Stimulated activated CD4-positive, alpha-beta T cell treated with anti-CD3 and anti-CD28 coated beads, Interleukin-1b, Interleukin-23, amount 100 ng/mL, for 24 hours (primary cell): ENCODE results near the gene ATP6V1A.
A peak's percentile ranks its signal among the peaks of the same experiment; 100 is the strongest.

ENCODE experiments used
- DNase-seq, 4 experiments: peaks; one replicate each; pipeline ENCODE4 v3.0.0-alpha.2; 2020; ENCODE audit warnings: low read depth in 4 of 4, low spot score in 1 of 4

ATP6V1A gene

GRCh38 chr3:113746548-113747282, at the start of gene ATP6V1A:
Gene ATP6V1A, plus strand, starts transcription at chr3:113747035. Its CDS starts 31,719 bp downstream, at chr3:113778754.
- DNase-seq = peak; percentile 57 to 75 (median 66)

GRCh38 chr3:113697500-113698090, 49.2 kb upstream of the ATP6V1A start:
- no peak for DNase-seq

GRCh38 chr3:113698213-113698742, 48.6 kb upstream of the ATP6V1A start:
- no peak for DNase-seq

GRCh38 chr3:113698956-113699355, 47.9 kb upstream of the ATP6V1A start:
- DNase-seq = no peak

GRCh38 chr3:113707835-113708234, 39.0 kb upstream of the ATP6V1A start:
- no peak for DNase-seq

- DNase-seq = no peak
These were observed 34.7 kb upstream of the ATP6V1A start for GRCh38 chr3:113712129-113712528.

GRCh38 chr3:113714702-113715101, 32.1 kb upstream of the ATP6V1A start:
- DNase-seq = no peak

GRCh38 chr3:113717308-113717707, 29.5 kb upstream of the ATP6V1A start:
- DNase-seq = no peak

- peak in 1 of 4 experiments; percentile 2 for DNase-seq
These were observed 29.0 kb upstream of the ATP6V1A start for GRCh38 chr3:113717818-113718217.

- no peak for DNase-seq
These were observed 27.5 kb upstream of the ATP6V1A start for GRCh38 chr3:113719294-113719693.

GRCh38 chr3:113719758-113720157, 27.1 kb upstream of the ATP6V1A start:
- DNase-seq = no peak

GRCh38 chr3:113721636-113722035, 25.2 kb upstream of the ATP6V1A start:
- no peak for DNase-seq

GRCh38 chr3:113728661-113729060, 18.2 kb upstream of the ATP6V1A start:
- DNase-seq = no peak

- DNase-seq = no peak
These were observed 16.3 kb upstream of the ATP6V1A start for GRCh38 chr3:113730550-113730949.

GRCh38 chr3:113731694-113732093, 15.1 kb upstream of the ATP6V1A start:
- no peak for DNase-seq

GRCh38 chr3:113736548-113737089, 10.2 kb upstream of the ATP6V1A start:
- no peak for DNase-seq

GRCh38 chr3:113741086-113741485, 5.7 kb upstream of the ATP6V1A start:
- no peak for DNase-seq

GRCh38 chr3:113741620-113742019, 5.2 kb upstream of the ATP6V1A start:
- DNase-seq = no peak

- no peak for DNase-seq
These were observed 3.7 kb upstream of the ATP6V1A start for GRCh38 chr3:113743006-113743630.

- DNase-seq = peak; percentile 45 to 70 (median 50)
These were observed 1.7 kb upstream of the ATP6V1A start for GRCh38 chr3:113744941-113745755.
